Endothelial cell of hepatic sinusoid (primary cell): ENCODE results near the gene ELP4.

Experiments
- in situ Hi-C: cut with HindIII; loops from 2 replicates; pipeline ENCODE4 v1.10.0; 2017; ENCODE audit warnings: low sequenced_read_pairs

Gene ELP4

DNA sequence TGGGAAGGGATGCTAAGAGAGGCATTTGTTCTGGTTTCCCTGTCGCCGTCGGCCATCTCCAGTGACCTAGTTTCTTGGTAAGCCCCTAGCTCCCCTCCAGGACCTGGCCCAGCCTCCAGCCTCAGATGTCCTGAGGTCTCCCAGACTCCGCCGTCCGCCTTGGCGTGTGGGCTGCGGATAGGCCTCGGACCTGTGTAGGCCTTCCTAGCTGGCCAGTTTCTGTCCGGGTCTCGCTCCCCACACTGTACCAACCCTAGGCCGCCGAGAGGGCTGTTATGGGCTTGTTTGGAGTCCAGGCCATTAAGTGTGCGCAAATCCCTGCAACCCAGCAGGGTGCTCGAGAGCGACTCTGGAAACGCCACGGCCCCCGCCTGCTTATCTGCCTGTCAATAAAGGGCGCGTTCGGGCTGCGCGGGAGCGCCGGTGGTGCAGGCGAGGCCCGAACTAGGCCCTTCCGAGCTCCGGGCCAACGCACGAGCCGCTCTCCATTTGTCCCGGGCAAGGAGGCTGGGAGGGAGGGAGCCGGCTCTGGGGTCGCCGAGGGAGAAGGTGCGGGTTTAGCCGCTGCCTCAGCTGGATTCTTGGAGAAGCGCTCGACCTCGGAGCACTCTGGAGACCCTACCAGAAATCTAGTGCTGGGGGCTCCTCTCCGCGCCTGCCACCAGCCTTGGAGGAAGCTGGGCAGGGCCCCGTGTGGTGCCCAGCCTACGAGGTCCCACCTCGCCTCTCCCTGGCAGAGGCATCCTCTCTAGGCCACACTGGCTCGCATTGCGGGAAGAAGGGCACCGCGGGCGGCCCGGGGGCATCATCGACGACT is 310.3 kb downstream of the ELP4 start:
- in situ Hi-C loops: no loop called here

DNA sequence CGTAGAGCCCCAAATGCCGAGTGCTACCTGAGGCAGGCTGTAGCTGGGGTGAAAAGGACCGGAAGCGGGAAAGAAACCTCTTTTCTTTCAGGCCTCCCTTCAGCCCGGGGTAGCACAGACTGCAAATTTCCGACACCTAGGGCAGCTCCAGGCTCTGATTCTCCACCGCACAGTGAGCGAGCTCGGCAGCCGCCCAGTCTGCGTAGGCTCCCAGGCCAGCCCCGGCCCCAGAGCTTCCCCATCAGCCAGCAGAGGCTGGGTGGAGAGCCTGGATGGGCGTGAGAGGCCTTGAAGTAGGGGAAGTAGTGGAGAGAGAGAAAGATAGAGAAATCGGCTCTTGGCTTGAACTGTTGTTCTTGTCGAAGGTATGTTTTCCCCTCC is 310.9 kb downstream of the ELP4 start:
- in situ Hi-C loops: no loop called here

- in situ Hi-C loops: no loop called here
Observed at GRCh38 chr11:31821235-31821764, 311.7 kb downstream of the ELP4 start.

GRCh38 chr11:31821766-31822165 is 312.2 kb downstream of the ELP4 start:
- in situ Hi-C loops: no loop called here

- in situ Hi-C loops: no loop called here
Observed at GRCh38 chr11:31822175-31822926, 312.8 kb downstream of the ELP4 start.

GRCh38 chr11:31822927-31823643 is 313.5 kb downstream of the ELP4 start:
- in situ Hi-C loops: no loop called here

GRCh38 chr11:31823644-31824331 is 314.2 kb downstream of the ELP4 start:
- in situ Hi-C loops: no loop called here

DNA sequence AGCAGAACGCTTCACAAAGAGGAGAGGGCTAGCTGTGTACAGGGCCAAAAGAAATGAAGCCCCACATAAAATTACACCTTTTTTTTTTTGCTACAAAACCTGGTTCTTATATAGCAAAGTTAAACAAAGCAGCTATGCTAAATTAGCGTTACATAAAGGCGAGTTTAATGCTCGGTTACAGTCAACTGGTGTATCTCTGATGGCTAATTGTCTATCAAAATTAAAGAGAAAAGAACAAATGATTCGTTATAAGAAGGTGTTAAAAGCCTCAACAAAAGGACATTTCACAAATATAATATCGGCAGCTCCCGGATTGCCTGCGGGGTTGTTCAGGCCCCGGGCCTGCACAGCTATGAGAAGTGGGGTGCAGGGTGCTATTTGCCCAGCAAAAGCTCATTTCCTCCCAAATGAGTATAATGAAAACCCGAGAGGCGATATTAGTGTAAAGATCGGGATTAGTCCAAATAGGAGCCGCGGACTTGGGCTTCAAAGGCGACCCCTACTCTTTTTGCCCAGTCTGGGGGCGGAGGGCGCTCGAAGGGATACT is 314.8 kb downstream of the ELP4 start:
- in situ Hi-C loops: no loop called here

DNA sequence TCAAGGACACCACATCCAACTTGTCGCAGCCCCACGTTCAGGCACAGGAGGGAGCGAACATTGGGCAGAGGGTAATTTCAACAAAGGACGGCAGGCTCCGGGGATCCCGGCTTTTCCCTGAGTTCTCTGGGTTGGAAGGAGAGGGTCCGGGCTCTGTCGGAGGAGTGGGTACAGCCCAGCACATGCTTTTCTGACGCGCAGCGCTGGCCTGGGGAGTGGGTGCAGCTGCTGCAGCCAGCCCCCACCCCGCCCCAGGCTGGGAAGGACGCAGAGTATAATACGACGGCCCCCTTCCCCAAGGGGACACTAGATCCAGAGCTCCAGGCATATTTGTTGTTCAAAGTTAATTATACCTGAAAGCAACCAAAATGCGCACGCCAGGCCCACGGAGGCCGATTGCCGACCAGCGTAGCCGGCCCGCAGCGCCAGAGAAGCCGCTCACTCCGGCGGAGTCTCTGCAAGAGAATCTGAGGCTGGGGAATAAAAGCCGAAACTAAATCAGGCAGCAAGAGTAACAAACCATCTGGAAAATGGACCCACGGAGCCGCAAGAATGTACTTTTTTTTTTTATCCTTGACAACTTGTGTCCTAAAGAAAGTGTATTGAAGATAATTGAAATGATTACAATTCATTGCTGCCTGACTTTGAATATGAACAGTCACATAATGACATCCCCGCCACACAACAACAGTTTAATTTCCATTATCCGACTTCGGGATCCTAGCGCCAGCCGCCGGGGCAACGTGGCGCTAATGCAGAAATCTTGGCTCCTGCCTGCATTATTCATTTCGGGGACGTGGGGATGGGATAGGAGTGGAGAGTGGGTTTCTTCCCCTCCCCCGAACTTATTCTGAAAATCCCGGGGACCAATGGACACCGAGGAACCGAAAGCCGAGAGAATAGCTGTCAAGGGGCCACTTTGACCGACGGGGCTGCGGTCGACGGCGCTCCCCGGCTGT is 315.6 kb downstream of the ELP4 start:
- in situ Hi-C loops: no loop called here

DNA sequence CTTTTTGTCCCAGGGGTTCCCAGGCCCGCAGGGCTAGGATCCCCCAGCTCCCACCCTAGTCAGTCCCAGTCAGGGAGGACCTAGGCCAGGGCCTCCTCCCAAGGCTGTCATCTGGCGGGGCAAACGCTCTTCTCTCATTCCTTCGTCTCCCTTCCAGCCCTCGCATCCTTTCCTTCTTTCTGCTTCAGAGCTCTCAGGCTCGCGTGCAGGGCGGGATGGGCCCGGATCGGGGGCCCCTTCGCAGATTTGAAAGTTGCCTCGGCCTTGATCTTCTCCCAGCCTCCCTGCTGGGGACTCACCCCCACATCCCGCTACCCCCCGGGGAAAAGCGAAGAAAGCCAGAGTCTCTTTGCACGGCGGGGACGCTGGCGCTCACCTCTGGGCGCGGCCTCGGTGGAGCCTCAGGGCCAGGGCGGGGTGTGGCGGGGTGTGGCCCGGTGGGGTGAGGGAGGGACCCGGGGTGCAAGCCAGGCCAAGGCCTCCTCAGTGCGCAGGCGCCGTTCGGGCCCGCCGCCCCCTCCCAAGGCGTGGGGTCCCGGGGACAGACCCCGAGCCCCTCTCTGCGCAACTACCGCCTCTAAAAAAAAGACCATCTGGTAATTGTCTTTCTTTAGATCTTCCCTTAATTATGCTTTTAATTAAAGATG is 316.4 kb downstream of the ELP4 start:
- in situ Hi-C loops: no loop called here

GRCh38 chr11:31826536-31827438 is 317.2 kb downstream of the ELP4 start:
- in situ Hi-C loops: no loop called here

DNA sequence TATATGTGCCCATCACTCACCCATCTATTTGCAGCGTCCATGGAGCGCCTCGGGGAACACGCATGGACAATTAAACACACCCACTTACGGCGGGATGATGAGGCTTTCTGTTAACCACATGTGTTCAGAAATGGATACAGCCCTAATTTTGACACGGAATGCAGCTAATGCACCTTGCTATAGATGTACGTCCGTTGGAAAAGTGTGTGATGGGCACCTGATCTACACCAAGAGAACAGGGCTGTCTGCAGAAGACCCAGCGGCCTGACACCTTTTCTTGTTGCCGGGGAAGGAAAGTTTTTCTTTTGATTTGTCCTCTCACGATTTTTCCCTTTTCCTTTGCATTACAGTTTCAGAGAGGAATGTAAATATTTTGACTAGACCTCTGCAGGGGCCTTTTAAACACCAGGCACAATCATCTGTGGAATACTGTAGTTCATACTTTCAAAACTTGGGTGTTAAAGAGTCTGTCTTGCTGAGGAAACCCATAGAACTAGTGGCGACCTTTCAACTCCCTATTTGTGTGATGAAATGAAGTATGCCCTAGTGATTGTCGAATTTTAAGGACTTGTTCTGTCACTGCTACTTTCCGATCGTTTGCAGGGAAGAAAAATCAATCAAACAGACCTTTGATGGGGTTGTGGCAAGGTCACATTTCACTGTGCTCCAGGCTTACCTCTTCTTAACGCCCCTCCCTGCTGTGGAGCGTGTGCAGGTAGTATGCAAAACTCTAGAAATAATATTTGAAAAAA is 318.1 kb downstream of the ELP4 start:
- in situ Hi-C loops: no loop called here

GRCh38 chr11:31828217-31828616 is 318.6 kb downstream of the ELP4 start:
- in situ Hi-C loops: no loop called here

DNA sequence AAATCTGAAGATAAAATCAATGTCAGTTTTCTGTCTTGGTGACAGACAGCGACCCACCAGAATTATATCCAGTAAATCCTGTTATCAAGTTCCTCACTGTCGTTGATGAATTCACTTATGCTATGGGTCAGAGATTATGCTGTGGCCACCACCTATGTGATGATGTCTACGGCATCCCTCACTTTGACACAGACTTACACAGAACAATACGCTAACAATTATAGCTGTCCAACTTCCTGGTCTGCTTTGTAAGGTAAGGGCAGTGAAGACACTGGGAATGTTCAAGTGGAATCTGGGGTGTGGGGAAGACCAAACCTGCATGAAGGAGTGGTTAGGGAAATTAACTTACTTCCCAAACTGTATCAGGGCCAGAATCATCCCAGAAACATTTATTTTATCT is 320.8 kb downstream of the ELP4 start:
- in situ Hi-C loops: no loop called here

- in situ Hi-C loops: no loop called here
Observed at GRCh38 chr11:31834237-31834636, 324.7 kb downstream of the ELP4 start.
